SK-N-SH (cell line): ENCODE data around the gene AEBP1. TPM values are rescaled to one million over a fixed set of nuclear protein-coding genes. Genes with fewer than 3 reads are reported as not detected.
A peak's percentile ranks its signal among the peaks of the same experiment; 100 is the strongest.

Experiments
- CTCF ChIA-PET: fragments of 300-600, 350-600 bp; formaldehyde crosslinking; extraction: SDS; loops from one replicate; lab custom pipeline; 2021; lab: Yijun Ruan, JAX
- POLR2A ChIA-PET: fragments of 350-600 bp; sonication (Branson Sonifier 250); formaldehyde crosslinking; extraction: SDS; loops from one replicate; lab custom pipeline; 2020; ENCODE audit warnings: antibody characterized with exemption, inconsistent platforms; lab: Yijun Ruan, JAX
- DNase-seq: peaks from one replicate; pipeline ENCODE4 v3.0.0; 2012
- H2AFZ ChIP-seq: fragments of 200-600 bp; sonication (generic); 2 replicates; pipeline ENCODE4 v1.8.1; 2016; ENCODE audit warnings: antibody characterized with exemption, mild to moderate bottlenecking, low read depth
- H3F3A ChIP-seq: fragments of 200-600 bp; sonication (generic); replicated peaks from 2 replicates; pipeline ENCODE3; 2016; ENCODE audit warnings: antibody characterized with exemption, mild to moderate bottlenecking; ENCODE audit not compliant: insufficient read depth
- H3K27ac ChIP-seq, 2 experiments: fragments of 200-500 bp in 1 of 2; fragments of 200-600 bp in 1 of 2; sonication (Bioruptor generic) in 1 of 2; sonication (generic), shearing (Covaris generic) in 1 of 2; 2 replicates each; pipeline versions ENCODE4 v1.5.1 to v1.6.1; 2014 to 2016; ENCODE audit warnings: low read depth in 2 of 2, inconsistent platforms in 1 of 2, low read length in 1 of 2, mild to moderate bottlenecking in 1 of 2, mixed read lengths in 1 of 2
- H3K27me3 ChIP-seq: fragments of 200-600 bp; sonication (generic), shearing (Covaris generic); 2 replicates; pipeline ENCODE4 v1.6.1; 2016; ENCODE audit warnings: mixed run types; ENCODE audit not compliant: insufficient read depth
- H3K36me3 ChIP-seq, 2 experiments: fragments of 200-500 bp in 1 of 2; fragments of 200-600 bp in 1 of 2; sonication (Bioruptor generic) in 1 of 2; sonication (generic) in 1 of 2; replicated peaks in 1 of 2; 2 replicates each; pipeline versions ENCODE3 to v1.5.1; 2014 to 2016; ENCODE audit warnings: low read length in 1 of 2, mild to moderate bottlenecking in 1 of 2; ENCODE audit not compliant: insufficient read depth in 2 of 2, control insufficient read depth in 1 of 2
- H3K4me1 ChIP-seq, 2 experiments: fragments of 200-500 bp in 1 of 2; fragments of 200-600 bp in 1 of 2; sonication (Bioruptor generic) in 1 of 2; sonication (generic), shearing (Covaris generic) in 1 of 2; 2 replicates each; pipeline versions ENCODE4 v1.5.1 to v1.6.1; 2014 to 2016; ENCODE audit warnings: low read depth in 1 of 2, low read length in 1 of 2, mixed run types in 1 of 2; ENCODE audit not compliant: insufficient read depth in 2 of 2, control insufficient read depth in 1 of 2
- H3K4me2 ChIP-seq: fragments of 200-600 bp; sonication (generic), shearing (Covaris generic); 2 replicates; pipeline ENCODE4 v1.6.1; 2017; ENCODE audit warnings: mixed run types
- H3K4me3 ChIP-seq, 2 experiments: fragments of 200-500 bp in 1 of 2; fragments of 200-600 bp in 1 of 2; sonication (Bioruptor generic) in 1 of 2; sonication (generic), shearing (Covaris generic) in 1 of 2; 2 replicates each; pipeline versions ENCODE4 v1.5.1 to v1.8.1; 2014 to 2016; ENCODE audit warnings: low read depth in 2 of 2, inconsistent platforms in 1 of 2, low read length in 1 of 2, mild to moderate bottlenecking in 1 of 2, mixed read lengths in 1 of 2, moderate library complexity in 1 of 2
- H3K79me2 ChIP-seq: fragments of 200-600 bp; sonication (generic); 2 replicates; pipeline ENCODE4 v1.8.1; 2017; ENCODE audit warnings: mild to moderate bottlenecking; ENCODE audit not compliant: insufficient read depth
- H3K9ac ChIP-seq: fragments of 200-600 bp; sonication (generic); 2 replicates; pipeline ENCODE4 v1.6.1; 2017; ENCODE audit warnings: mixed run types
- H3K9me2 ChIP-seq: fragments of 200-600 bp; sonication (generic); 2 replicates; pipeline ENCODE4 v1.6.1; 2017; ENCODE audit warnings: mixed run types
- H3K9me3 ChIP-seq: fragments of 200-600 bp; sonication (generic); 2 replicates; pipeline ENCODE4 v1.6.1; 2017; ENCODE audit warnings: mixed run types, mild to moderate bottlenecking, moderate library complexity
- H4K20me1 ChIP-seq: fragments of 200-600 bp; sonication (generic); 2 replicates; pipeline ENCODE4 v1.6.1; 2017; ENCODE audit warnings: mild to moderate bottlenecking, mixed run types; ENCODE audit not compliant: insufficient read depth
- CTCF ChIP-seq: fragments of 200-600 bp; sonication (generic); IDR thresholded peaks from 2 replicates; pipeline ENCODE4 v1.6.1; 2017; ENCODE audit warnings: antibody characterized with exemption, mild to moderate bottlenecking, moderate library complexity
- FOSL2 ChIP-seq: IDR thresholded peaks from 2 replicates; pipeline ENCODE4 v1.4.0; 2012; ENCODE audit warnings: low read depth, mild to moderate bottlenecking, moderate library complexity, borderline replicate concordance
- FOXJ3 ChIP-seq: sonication (generic); formaldehyde crosslinking; IDR thresholded peaks from 2 replicates; pipeline ENCODE4 v1.5.1; 2020; ENCODE audit warnings: mild to moderate bottlenecking, missing genetic modification reagents
- IRF3 ChIP-seq: fragments of 150-350 bp; IDR thresholded peaks from 2 replicates; pipeline ENCODE4 v1.6.1; 2016; ENCODE audit warnings: mild to moderate bottlenecking, low read depth, low read length
- MEF2A ChIP-seq: IDR thresholded peaks from 2 replicates; pipeline ENCODE4 v1.4.0; 2012; ENCODE audit warnings: low read depth, borderline replicate concordance
- PBX3 ChIP-seq: IDR thresholded peaks from 2 replicates; pipeline ENCODE4; 2012
- POLR2AphosphoS5 ChIP-seq: IDR thresholded peaks from 2 replicates; pipeline ENCODE4 v1.6.1; 2012; ENCODE audit warnings: low read depth, low read length
- RAD21 ChIP-seq: IDR thresholded peaks from 2 replicates; pipeline ENCODE4 v1.6.1; 2012; ENCODE audit warnings: mild to moderate bottlenecking, low read length
- SIN3A ChIP-seq: IDR thresholded peaks from 2 replicates; pipeline ENCODE4 v1.6.1; 2012; ENCODE audit warnings: low read depth, mild to moderate bottlenecking, low read length, moderate library complexity, borderline replicate concordance
- SMC3 ChIP-seq: IDR thresholded peaks from 2 replicates; pipeline ENCODE4 v1.6.1; 2012; ENCODE audit warnings: low read depth, low read length, improper control_type of control experiment
- TCF12 ChIP-seq: IDR thresholded peaks from 2 replicates; pipeline ENCODE4 v1.4.0; 2012
- ZBTB33 ChIP-seq: IDR thresholded peaks from 2 replicates; pipeline ENCODE4 v1.4.0; 2012; ENCODE audit warnings: low read depth, borderline replicate concordance
- WGBS: methylation state at CpG from one replicate; pipeline ENCODE4 v1.1.6; 2017; ENCODE audit warnings: low lambda C conversion rate; 5-methylcytosine and 5-hydroxymethylcytosine counted together
- polyA plus RNA-seq, 3 experiments: library from polyadenylated mRNA; depleted of rRNA; stranded (reverse); fragments of >200 nt; gene quantifications; 2 replicates each; pipeline ENCODE4 v1.2.3, GENCODE V29; 2012

The AEBP1 gene
- polyA plus RNA-seq, 1 of the 3 experiments (the other 2 are of a cell fraction) = 105 TPM

GRCh38 chr7:44150466-44150832 lies 46.3 kb downstream of the AEBP1 start:
- peak; percentile 17 for DNase-seq
- POLR2A ChIA-PET = no interaction called here

GRCh38 chr7:44150966-44151941 lies 47.1 kb downstream of the AEBP1 start:
- Histone ChIP-seq H3K4me2 (no peak overlapping the region), H2AFZ (no peak overlapping the region), H3F3A (no peaks in the 10 kb centered on the region), H3K27me3 (no peaks in the 10 kb centered on the region), H4K20me1 (no peaks in the 10 kb centered on the region), H3K36me3 (no peaks in the 10 kb centered on the region), H3K4me1 (peaks cover 0 to 5% of the 10 kb centered on the region in 2 experiments; a peak in 1 of 4 replicates), H3K27ac (no peak overlapping the region), H3K9ac (no peak overlapping the region), H3K9me2 (no peaks in the 10 kb centered on the region), H3K4me3 (no peak overlapping the region), H3K79me2 (no peaks in the 10 kb centered on the region), H3K9me3 (no peaks in the 10 kb centered on the region)
- ChIA-PET POLR2A (no interaction called here), CTCF (interaction anchor here (1.0 to 1.5 kb wide), 3 partner anchors 16 to 45 kb away, joined by 3 to 7 read pairs (median 4); no protein-coding TSS in a partner anchor)
- 87% methylated on average over 12 of the region's 16 CpGs for WGBS
- DNase-seq = peak; percentile 21
- TF ChIP-seq ZBTB33 = no peak
- TF ChIP-seq SIN3A = no peak
- TF ChIP-seq RAD21 = no peak
- TF ChIP-seq FOSL2 = no peak
- no peak for TF ChIP-seq MEF2A
- TF ChIP-seq IRF3 = no peak
- no peak for TF ChIP-seq POLR2AphosphoS5
- TF ChIP-seq SMC3 = no peak
- no peak for TF ChIP-seq FOXJ3 (CRISPR knock-in tag)

More at GRCh38 chr7:44150466-44150832, 46.3 kb downstream of the AEBP1 start:
- Histone ChIP-seq H3K4me2 (no peak overlapping the region), H3K36me3 (no peaks in the 10 kb centered on the region), H3K4me1 (peaks cover 0 to 7% of the 10 kb centered on the region in 2 experiments; a peak in 1 of 4 replicates), H3K9me3 (no peaks in the 10 kb centered on the region), H2AFZ (no peak overlapping the region), H3K9ac (no peak overlapping the region), H3K27ac (no peak overlapping the region), H3K4me3 (no peak overlapping the region), H3K27me3 (no peaks in the 10 kb centered on the region), H3K79me2 (no peaks in the 10 kb centered on the region), H3K9me2 (no peaks in the 10 kb centered on the region), H4K20me1 (no peaks in the 10 kb centered on the region), H3F3A (no peaks in the 10 kb centered on the region)
- WGBS = 70% methylated on average over 5 of the region's 5 CpGs
- CTCF ChIA-PET = interaction anchor here (1.0 to 1.5 kb wide), 2 partner anchors 15 to 46 kb away, joined by 3 to 7 read pairs; no protein-coding TSS in a partner anchor
- TF ChIP-seq FOSL2 (no peak), POLR2AphosphoS5 (no peak), RAD21 (no peak), SIN3A (no peak), FOXJ3 (CRISPR knock-in tag) (no peak), PBX3 (no peak), CTCF (no peak), TCF12 (no peak)
